NCI-H2107 (cell line): ENCODE data around the gene MEIOSIN.
"Not testable (repeated sequence)": the region's sequence is repeated elsewhere in the genome, so short reads cannot be mapped to it uniquely, and the experiment has no call there.

Experiments
- DNase-seq: peaks from one replicate; lab custom pipeline; 2025; lab: John Stamatoyannopoulos, UW

MEIOSIN gene

DNA sequence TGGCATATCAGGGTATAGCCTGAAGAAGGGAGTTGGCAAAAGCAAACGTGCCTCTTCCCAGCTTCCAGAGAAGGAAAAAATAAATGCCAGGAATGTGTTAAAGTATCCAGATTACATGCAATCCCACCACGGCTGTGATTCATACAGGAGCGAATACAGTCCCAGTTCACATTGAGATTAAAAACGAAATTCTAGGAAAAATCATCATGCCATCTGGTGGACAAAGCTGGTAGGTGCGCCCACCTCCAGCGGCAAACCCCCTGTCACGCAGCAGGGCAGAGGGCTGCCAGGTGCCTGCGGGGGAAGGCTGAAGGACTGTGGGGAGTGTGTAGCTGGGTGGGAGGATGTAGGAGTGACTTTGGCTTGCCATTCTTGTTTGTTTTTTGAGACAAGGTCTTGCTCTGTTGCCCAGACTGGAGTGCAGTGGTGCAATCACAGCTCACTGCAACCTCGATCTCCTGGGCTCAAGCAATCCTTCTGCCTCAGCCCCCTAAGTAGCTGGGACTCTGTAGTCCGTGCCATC, 65.8 kb downstream of the MEIOSIN start:
- DNase-seq: peak; percentile 42

- DNase-seq: not testable (repeated sequence)
Observed at GRCh38 chr19:45799541-45799940, 66.3 kb downstream of the MEIOSIN start.

- no peak for DNase-seq
Observed at GRCh38 chr19:45800070-45800553, 66.9 kb downstream of the MEIOSIN start.

DNA sequence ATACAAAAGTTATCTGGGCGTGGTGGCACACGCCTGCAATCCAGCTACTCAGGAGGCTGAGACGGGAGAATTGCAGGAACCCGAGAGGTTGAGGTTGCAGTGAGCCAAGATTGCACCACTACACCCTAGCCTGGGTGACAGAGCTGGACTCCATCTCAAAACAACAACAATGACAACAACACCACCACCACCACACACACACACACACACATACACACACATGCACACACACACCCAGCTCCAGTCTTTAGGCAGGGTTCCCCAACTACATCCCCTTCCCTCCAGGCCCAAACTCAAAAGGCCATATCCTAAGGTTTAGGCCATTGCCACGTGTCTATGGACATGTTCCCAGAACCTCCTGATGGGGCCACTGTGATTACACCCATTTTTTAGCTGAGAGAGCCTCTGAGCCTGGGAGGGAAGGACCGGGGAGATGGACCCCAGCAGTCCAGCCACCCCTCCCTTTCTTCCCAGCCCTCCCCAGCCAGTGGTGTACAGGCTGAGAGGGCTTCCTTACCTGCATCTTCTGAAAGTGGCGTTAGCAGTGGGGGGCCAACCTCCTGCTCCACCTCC, 68.5 kb downstream of the MEIOSIN start:
- DNase-seq: no peak

GRCh38 chr19:45804140-45804958, 71.1 kb downstream of the MEIOSIN start:
- DNase-seq: no peak

GRCh38 chr19:45804959-45805230, 71.7 kb downstream of the MEIOSIN start:
- DNase-seq: no peak

GRCh38 chr19:45805719-45806118, 72.5 kb downstream of the MEIOSIN start:
- no peak for DNase-seq

- DNase-seq: peak; percentile 59
Observed at GRCh38 chr19:45809643-45810159, 76.5 kb downstream of the MEIOSIN start.

DNA sequence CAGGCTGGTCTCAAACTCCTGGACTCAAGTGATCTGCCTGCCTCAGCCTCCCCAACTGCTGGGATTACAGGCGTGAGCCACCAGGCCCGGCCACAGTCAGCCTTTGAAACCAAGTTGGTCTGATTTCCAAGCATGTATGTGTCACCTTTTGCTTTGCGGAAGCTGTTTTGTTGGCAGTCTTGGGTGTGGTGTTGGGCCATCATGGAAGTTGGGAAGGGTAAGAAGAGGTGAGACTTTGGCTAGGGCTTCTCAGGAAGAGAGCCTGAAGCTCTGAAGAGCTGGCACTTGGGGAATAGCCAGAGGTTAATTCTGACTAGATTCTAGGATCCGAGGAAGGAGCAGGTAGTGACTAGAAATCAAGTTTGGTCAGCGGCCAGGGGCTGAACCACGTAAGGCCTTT, 79.1 kb downstream of the MEIOSIN start:
- no peak for DNase-seq
